Measurements from ENCODE around the gene TBC1D21. TPM values are rescaled to one million over a fixed set of nuclear protein-coding genes. Genes with fewer than 3 reads are reported as not detected.

The TBC1D21 gene
- total RNA-seq, 1 donor from 2014 or later, result not detected

DNA sequence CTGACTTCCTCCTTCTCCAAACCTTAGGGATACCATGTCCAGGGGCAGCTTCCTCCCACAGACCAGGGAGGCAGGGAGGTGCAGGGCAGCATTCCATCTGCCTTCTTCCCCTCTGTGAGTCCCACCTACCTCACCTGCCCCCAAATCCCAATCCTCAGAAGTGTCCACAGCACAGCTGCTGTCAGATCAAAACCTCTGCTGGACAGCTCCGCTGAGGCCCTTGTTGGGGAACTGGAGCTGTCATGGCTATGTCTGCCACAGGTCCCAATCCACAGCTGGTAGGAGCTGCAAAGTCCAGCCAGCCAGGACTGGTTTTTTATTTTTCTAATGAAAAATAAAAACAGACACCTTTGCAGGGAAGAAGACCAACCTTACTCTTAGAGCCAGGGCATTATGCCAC is 40.7 kb upstream of the TBC1D21 start:
- TF ChIP-seq EZH2phosphoT487 (IDR thresholded peaks at IDR 0.05) (no peak), EZH2 (IDR thresholded peaks at IDR 0.05) (no peak)
- TF ChIP-seq, protein P1, sequence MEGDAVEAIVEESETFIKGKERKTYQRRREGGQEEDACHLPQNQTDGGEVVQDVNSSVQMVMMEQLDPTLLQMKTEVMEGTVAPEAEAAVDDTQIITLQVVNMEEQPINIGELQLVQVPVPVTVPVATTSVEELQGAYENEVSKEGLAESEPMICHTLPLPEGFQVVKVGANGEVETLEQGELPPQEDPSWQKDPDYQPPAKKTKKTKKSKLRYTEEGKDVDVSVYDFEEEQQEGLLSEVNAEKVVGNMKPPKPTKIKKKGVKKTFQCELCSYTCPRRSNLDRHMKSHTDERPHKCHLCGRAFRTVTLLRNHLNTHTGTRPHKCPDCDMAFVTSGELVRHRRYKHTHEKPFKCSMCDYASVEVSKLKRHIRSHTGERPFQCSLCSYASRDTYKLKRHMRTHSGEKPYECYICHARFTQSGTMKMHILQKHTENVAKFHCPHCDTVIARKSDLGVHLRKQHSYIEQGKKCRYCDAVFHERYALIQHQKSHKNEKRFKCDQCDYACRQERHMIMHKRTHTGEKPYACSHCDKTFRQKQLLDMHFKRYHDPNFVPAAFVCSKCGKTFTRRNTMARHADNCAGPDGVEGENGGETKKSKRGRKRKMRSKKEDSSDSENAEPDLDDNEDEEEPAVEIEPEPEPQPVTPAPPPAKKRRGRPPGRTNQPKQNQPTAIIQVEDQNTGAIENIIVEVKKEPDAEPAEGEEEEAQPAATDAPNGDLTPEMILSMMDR (IDR thresholded peaks at IDR 0.05), result no peak

GRCh38 chr15:73836845-73837244 is 36.5 kb upstream of the TBC1D21 start:
- peaks cover under 1% of the 10 kb centered on the region for H3K4me1 Mint-ChIP-seq
- Histone ChIP-seq H3F3A (ENCODE audit: low read depth) (no peaks in the 10 kb centered on the region), H4K20me1 (ENCODE audit: low read depth) (peaks cover 2% of the 10 kb centered on the region), H3K4me1 (no peaks in the 10 kb centered on the region), H3K4me2 (no peak overlapping the region), H3K9me3 (ENCODE audit: low read depth) (no peaks in the 10 kb centered on the region), H3K9ac (no peak overlapping the region), H3K27ac (no peak overlapping the region), H3K27me3 (peaks cover 16% of the 10 kb centered on the region), H3K79me2 (ENCODE audit: low read depth) (no peaks in the 10 kb centered on the region), H3K4me3 (no peak overlapping the region), H3K36me3 (no peaks in the 10 kb centered on the region), H2AFZ (replicated peaks) (no peak overlapping the region)
- no peak for DNase-seq (ENCODE audit: low spot score)
- H3K36me3 Mint-ChIP-seq, result no peaks in the 10 kb centered on the region
- H3K9me3 Mint-ChIP-seq, result no peaks in the 10 kb centered on the region
- TF ChIP-seq EZH2phosphoT487 (IDR thresholded peaks at IDR 0.05), result no peak
- TF ChIP-seq, protein P1 (IDR thresholded peaks at IDR 0.05), result no peak
- TF ChIP-seq EZH2 (IDR thresholded peaks at IDR 0.05), result no peak
- no peak overlapping the region for H3K27ac Mint-ChIP-seq
- peaks cover 30% of the 10 kb centered on the region for H3K27me3 Mint-ChIP-seq (ENCODE audit: insufficient read depth, low read depth)
- H3K4me3 Mint-ChIP-seq, result no peak overlapping the region

More for the DNA sequence above, 40.7 kb upstream of the TBC1D21 start:
- Mint-ChIP-seq H3K4me1 (no peaks in the 10 kb centered on the region), H3K27me3 (ENCODE audit: insufficient read depth, low read depth) (peaks cover 22% of the 10 kb centered on the region), H3K27ac (no peak overlapping the region), H3K9me3 (no peaks in the 10 kb centered on the region), H3K4me3 (no peak overlapping the region), H3K36me3 (no peaks in the 10 kb centered on the region)
- Histone ChIP-seq H3K36me3 (no peaks in the 10 kb centered on the region), H3F3A (ENCODE audit: low read depth) (no peaks in the 10 kb centered on the region), H3K9me3 (ENCODE audit: low read depth) (no peaks in the 10 kb centered on the region), H3K4me2 (no peak overlapping the region), H4K20me1 (ENCODE audit: low read depth) (no peaks in the 10 kb centered on the region), H3K79me2 (ENCODE audit: low read depth) (no peaks in the 10 kb centered on the region), H3K27me3 (no peaks in the 10 kb centered on the region), H3K4me3 (no peak overlapping the region), H3K9ac (no peak overlapping the region), H3K4me1 (no peaks in the 10 kb centered on the region), H2AFZ (replicated peaks) (no peak overlapping the region), H3K27ac (no peak overlapping the region)
- peak; percentile 46 for DNase-seq (ENCODE audit: low spot score)

GRCh38 chr15:73838831-73839426 is 34.4 kb upstream of the TBC1D21 start:
- DNase-seq (ENCODE audit: low spot score), result no peak
- Histone ChIP-seq H3K36me3 (no peaks in the 10 kb centered on the region), H3K9me3 (ENCODE audit: low read depth) (no peaks in the 10 kb centered on the region), H3K27ac (no peak overlapping the region), H3K27me3 (peaks cover 16% of the 10 kb centered on the region), H3K4me1 (peaks cover 8% of the 10 kb centered on the region), H3K4me3 (no peak overlapping the region), H3K4me2 (no peak overlapping the region), H2AFZ (replicated peaks) (no peak overlapping the region), H3F3A (ENCODE audit: low read depth) (peaks cover 10% of the 10 kb centered on the region), H3K9ac (no peak overlapping the region), H3K79me2 (ENCODE audit: low read depth) (no peaks in the 10 kb centered on the region), H4K20me1 (ENCODE audit: low read depth) (peaks cover 9% of the 10 kb centered on the region)
- H3K27ac Mint-ChIP-seq, result no peak overlapping the region
- H3K36me3 Mint-ChIP-seq, result no peaks in the 10 kb centered on the region
- H3K4me1 Mint-ChIP-seq, result peaks cover 9% of the 10 kb centered on the region
- no peak overlapping the region for H3K4me3 Mint-ChIP-seq
- H3K9me3 Mint-ChIP-seq, result no peaks in the 10 kb centered on the region
- TF ChIP-seq, protein P1 (IDR thresholded peaks at IDR 0.05), result no peak
- peaks cover 24% of the 10 kb centered on the region for H3K27me3 Mint-ChIP-seq (ENCODE audit: insufficient read depth, low read depth)

All from neural progenitor cell (in vitro differentiated cells).